A549 (cell line): ENCODE data around the gene XRCC1.

Experiments used
- HDAC2 ChIP-seq: fragments of 200-600 bp; sonication (generic); IDR thresholded peaks from 2 replicates; pipeline ENCODE4 v1.6.1; 2016
- RCOR1 ChIP-seq: fragments of 150-350 bp; IDR thresholded peaks from 2 replicates; pipeline ENCODE4 v1.6.1; 2014; ENCODE audit warnings: antibody characterized with exemption, low read length, low read depth
- RFX5 ChIP-seq: fragments of 450-650 bp; IDR thresholded peaks from 2 replicates; pipeline ENCODE4 v1.7.1; 2014; ENCODE audit warnings: antibody characterized with exemption, mild to moderate bottlenecking, moderate library complexity
- TF ChIP-seq, protein P1 (sequence below): fragments of >200 bp; sonication (Bioruptor Twin); formaldehyde crosslinking; IDR thresholded peaks from 3 replicates; pipeline ENCODE4 v1.5.1; 2016
- TF ChIP-seq, protein P2 (sequence below): fragments of 150-350 bp; IDR thresholded peaks from 2 replicates; pipeline ENCODE4 v1.6.1; 2014; ENCODE audit warnings: low read depth, mild to moderate bottlenecking, low read length
- TF ChIP-seq, protein P3 (sequence below): IDR thresholded peaks from 2 replicates; pipeline ENCODE4 v1.6.1; 2012; ENCODE audit warnings: low read depth, borderline replicate concordance
- TF ChIP-seq, protein P4 (sequence below): fragments of 200-600 bp; sonication (generic); IDR thresholded peaks from 2 replicates; pipeline ENCODE4 v1.6.1; 2016; ENCODE audit warnings: antibody characterized with exemption, mild to moderate bottlenecking, moderate library complexity

DNA sequence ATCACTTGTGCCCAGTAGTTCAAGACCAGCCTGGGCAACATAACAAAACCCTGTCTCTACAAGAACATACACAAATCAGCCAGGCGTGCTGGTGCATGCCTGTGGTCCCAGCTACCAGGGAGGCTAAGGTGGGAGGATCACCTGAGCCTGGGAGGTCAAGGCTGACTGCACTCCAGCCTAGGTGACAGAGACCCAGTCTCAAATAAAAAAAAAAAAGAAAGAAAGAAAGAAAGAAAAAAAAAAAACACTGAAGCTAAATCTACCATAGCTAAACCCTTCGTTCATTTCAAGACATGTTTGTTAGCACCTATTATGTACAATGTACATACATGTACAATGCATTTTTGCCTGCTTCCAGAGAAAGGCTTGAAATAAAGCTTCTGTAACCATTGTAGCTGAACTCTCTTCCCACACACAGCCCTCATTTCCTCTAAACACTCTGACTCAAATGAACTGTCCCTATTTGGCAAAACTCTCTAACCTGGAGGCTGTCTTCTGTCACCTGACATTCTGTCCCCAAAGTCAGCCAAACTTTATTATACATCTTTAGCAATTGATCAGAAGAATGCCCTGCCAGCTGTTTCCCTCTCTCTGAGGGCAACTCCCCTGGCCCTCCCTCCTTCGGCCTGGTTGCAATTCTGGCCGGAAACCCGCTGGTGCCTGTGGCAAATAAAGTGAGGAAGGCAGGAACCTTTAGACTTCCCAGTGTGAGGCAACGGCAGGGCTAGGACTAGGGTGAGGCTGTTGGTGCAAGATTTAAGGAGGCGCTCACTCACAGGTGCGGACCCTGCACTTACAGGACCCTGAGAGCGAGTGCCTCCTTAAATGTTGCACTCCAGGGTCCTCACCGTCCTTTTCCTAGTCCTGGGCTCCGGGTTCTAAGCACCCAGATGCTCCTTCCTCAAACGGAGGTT, 50.1 kb downstream of the XRCC1 start:
- no peak for TF ChIP-seq HDAC2
- TF ChIP-seq, protein P1, sequence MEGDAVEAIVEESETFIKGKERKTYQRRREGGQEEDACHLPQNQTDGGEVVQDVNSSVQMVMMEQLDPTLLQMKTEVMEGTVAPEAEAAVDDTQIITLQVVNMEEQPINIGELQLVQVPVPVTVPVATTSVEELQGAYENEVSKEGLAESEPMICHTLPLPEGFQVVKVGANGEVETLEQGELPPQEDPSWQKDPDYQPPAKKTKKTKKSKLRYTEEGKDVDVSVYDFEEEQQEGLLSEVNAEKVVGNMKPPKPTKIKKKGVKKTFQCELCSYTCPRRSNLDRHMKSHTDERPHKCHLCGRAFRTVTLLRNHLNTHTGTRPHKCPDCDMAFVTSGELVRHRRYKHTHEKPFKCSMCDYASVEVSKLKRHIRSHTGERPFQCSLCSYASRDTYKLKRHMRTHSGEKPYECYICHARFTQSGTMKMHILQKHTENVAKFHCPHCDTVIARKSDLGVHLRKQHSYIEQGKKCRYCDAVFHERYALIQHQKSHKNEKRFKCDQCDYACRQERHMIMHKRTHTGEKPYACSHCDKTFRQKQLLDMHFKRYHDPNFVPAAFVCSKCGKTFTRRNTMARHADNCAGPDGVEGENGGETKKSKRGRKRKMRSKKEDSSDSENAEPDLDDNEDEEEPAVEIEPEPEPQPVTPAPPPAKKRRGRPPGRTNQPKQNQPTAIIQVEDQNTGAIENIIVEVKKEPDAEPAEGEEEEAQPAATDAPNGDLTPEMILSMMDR: no peak
- TF ChIP-seq, protein P2, sequence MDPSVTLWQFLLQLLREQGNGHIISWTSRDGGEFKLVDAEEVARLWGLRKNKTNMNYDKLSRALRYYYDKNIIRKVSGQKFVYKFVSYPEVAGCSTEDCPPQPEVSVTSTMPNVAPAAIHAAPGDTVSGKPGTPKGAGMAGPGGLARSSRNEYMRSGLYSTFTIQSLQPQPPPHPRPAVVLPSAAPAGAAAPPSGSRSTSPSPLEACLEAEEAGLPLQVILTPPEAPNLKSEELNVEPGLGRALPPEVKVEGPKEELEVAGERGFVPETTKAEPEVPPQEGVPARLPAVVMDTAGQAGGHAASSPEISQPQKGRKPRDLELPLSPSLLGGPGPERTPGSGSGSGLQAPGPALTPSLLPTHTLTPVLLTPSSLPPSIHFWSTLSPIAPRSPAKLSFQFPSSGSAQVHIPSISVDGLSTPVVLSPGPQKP: no peak
- TF ChIP-seq, protein P3, sequence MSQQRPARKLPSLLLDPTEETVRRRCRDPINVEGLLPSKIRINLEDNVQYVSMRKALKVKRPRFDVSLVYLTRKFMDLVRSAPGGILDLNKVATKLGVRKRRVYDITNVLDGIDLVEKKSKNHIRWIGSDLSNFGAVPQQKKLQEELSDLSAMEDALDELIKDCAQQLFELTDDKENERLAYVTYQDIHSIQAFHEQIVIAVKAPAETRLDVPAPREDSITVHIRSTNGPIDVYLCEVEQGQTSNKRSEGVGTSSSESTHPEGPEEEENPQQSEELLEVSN: no peak
- TF ChIP-seq RCOR1: no peak
- TF ChIP-seq RFX5: no peak
- TF ChIP-seq, protein P4, sequence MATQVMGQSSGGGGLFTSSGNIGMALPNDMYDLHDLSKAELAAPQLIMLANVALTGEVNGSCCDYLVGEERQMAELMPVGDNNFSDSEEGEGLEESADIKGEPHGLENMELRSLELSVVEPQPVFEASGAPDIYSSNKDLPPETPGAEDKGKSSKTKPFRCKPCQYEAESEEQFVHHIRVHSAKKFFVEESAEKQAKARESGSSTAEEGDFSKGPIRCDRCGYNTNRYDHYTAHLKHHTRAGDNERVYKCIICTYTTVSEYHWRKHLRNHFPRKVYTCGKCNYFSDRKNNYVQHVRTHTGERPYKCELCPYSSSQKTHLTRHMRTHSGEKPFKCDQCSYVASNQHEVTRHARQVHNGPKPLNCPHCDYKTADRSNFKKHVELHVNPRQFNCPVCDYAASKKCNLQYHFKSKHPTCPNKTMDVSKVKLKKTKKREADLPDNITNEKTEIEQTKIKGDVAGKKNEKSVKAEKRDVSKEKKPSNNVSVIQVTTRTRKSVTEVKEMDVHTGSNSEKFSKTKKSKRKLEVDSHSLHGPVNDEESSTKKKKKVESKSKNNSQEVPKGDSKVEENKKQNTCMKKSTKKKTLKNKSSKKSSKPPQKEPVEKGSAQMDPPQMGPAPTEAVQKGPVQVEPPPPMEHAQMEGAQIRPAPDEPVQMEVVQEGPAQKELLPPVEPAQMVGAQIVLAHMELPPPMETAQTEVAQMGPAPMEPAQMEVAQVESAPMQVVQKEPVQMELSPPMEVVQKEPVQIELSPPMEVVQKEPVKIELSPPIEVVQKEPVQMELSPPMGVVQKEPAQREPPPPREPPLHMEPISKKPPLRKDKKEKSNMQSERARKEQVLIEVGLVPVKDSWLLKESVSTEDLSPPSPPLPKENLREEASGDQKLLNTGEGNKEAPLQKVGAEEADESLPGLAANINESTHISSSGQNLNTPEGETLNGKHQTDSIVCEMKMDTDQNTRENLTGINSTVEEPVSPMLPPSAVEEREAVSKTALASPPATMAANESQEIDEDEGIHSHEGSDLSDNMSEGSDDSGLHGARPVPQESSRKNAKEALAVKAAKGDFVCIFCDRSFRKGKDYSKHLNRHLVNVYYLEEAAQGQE: no peak
